Left lung (tissue), 10 donors: ENCODE measurements around the gene LSM6. TPM values are rescaled to one million over a fixed set of nuclear protein-coding genes. Genes with fewer than 3 reads are reported as not detected.

ENCODE experiments used
- ATAC-seq: fragments of 200-7000 bp; cut with Tn5 transposase; one replicate; pipeline ENCODE4 v1.9.1; 2020; ENCODE audit warnings: moderate library complexity
- DNase-seq, 4 donors: peaks; one replicate each; pipeline ENCODE4 v3.0.0-alpha.2; 2013 to 2020
- H3K27ac ChIP-seq, 2 donors: fragments of 200-600 bp; sonication (generic) in 1 of 2; one replicate each; pipeline versions ENCODE4 v1.5.0 to v1.8.0; 2020 to 2021
- H3K27me3 ChIP-seq, 2 donors: fragments of 200-600 bp; sonication (generic) in 1 of 2; one replicate each; pipeline versions ENCODE4 v1.5.0 to v1.8.0; 2020 to 2021
- H3K36me3 ChIP-seq, 2 donors: fragments of 200-600 bp; sonication (generic) in 1 of 2; one replicate each; pipeline versions ENCODE4 v1.5.0 to v1.8.0; 2020 to 2021
- H3K4me1 ChIP-seq, 2 donors: fragments of 200-600 bp; one replicate each; pipeline ENCODE4 v1.8.0; 2021
- H3K4me3 ChIP-seq, 2 donors: fragments of 200-600 bp; sonication (generic) in 1 of 2; one replicate each; pipeline versions ENCODE4 v1.5.0 to v1.8.0; 2020 to 2021; ENCODE audit warnings: mild to moderate bottlenecking in 1 of 2
- H3K9me3 ChIP-seq, 2 donors: fragments of 200-600 bp; sonication (generic) in 1 of 2; one replicate each; pipeline versions ENCODE4 v1.5.0 to v1.8.0; 2020 to 2021
- CTCF ChIP-seq, 2 donors: fragments of 200-600 bp; sonication (generic) in 1 of 2; IDR thresholded peaks; one replicate each; pipeline versions ENCODE4 v1.5.0 to v1.8.0; 2021; ENCODE audit warnings: antibody characterized with exemption in 2 of 2
- intact Hi-C, 2 donors: fragments of 100-400 bp; cut with DNase I; formaldehyde crosslinking; loops; one replicate each; pipeline versions ENCODE4 v1.11.2 to v1.14.2; 2022
- polyA plus RNA-seq, 6 donors: library from polyadenylated mRNA; unstranded; fragments of 120-200 nt; gene quantifications; one replicate each; pipeline ENCODE4 v1.2.1, GENCODE V29; 2013; ENCODE audit not compliant: insufficient read length in 6 of 6
- total RNA-seq, 2 donors: library from RNA; stranded (reverse); fragmentation: NEBNext Ultra II Directional; extraction: Animal tissue kit (Norgen Biotek cat#: 25700); gene quantifications; one replicate each; pipeline ENCODE4 v1.2.1, GENCODE V29; 2021
- donor health status: DM: no; HTN: yes; CAD: no.
- donor health status: DM: no; HTN: no; CAD: no.

The LSM6 gene
- total and polyA plus RNA-seq, 8 donors: 21.8 to 68.4 (median 62.2) TPM

DNA sequence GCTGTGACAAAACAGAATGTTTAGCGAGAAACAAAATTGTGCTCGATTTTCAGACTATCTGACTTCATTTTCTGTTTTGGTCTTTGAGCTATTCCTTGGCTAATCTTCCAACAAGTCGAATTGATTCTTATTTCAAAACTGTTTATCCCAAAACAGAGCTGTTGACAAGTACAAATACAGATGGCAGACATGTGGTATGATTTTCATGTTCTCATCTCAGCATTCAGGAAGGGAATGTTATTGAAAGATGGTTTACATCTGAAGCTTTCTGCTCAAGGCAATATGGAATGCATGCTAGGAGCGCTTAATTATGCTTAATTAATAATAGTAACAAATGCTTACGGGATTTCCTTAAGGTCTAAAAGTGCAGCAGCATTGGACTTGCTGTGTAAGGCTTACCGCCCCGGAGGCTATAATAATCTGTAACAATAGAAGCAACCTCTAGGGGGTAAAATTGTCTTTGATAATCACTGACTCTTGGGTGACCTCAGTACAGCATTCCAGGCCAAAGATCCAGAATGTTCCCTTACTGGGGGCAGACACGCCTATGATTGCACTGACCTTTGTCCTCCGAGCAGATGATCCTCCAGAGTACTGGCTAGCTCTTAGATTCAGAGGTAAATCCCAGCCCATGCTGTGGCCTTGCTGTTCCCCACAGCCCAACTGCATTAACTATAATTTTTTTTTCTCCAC, 16.4 kb downstream of the LSM6 start:
- no peaks in the 10 kb centered on the region for H3K27me3 ChIP-seq
- H3K4me3 ChIP-seq: no peak overlapping the region
- H3K36me3 ChIP-seq: peaks cover 0 to 48% of the 10 kb centered on the region in 2 donors
- DNase-seq (peak in 2 of 4 donors; percentile 26 to 34), ATAC-seq (peak; percentile 33)
- intact Hi-C loops: no loop called here
- no peak for TF ChIP-seq CTCF (IDR thresholded peaks at IDR 0.05)
- H3K9me3 ChIP-seq: no peaks in the 10 kb centered on the region
- H3K27ac ChIP-seq: peak overlapping the region; percentile 19 to 21
- peaks cover 0 to 4% of the 10 kb centered on the region in 2 donors for H3K4me1 ChIP-seq

GRCh38 chr4:146193628-146194027, 18.1 kb downstream of the LSM6 start:
- Histone ChIP-seq H3K9me3 (no peaks in the 10 kb centered on the region), H3K27ac (no peak overlapping the region), H3K36me3 (peaks cover 0 to 30% of the 10 kb centered on the region in 2 donors), H3K27me3 (no peaks in the 10 kb centered on the region), H3K4me3 (no peak overlapping the region), H3K4me1 (peaks cover 0 to 4% of the 10 kb centered on the region in 2 donors)
- ATAC-seq: no peak
- no peak for DNase-seq
- no peak for TF ChIP-seq CTCF (IDR thresholded peaks at IDR 0.05)
- intact Hi-C loops: no loop called here

- TF ChIP-seq CTCF (IDR thresholded peaks at IDR 0.05): no peak
- no peak for ATAC-seq
- Histone ChIP-seq H3K27me3 (no peaks in the 10 kb centered on the region), H3K4me3 (no peak overlapping the region), H3K36me3 (peaks cover 0 to 25% of the 10 kb centered on the region in 2 donors), H3K4me1 (peaks cover 0 to 4% of the 10 kb centered on the region in 2 donors), H3K9me3 (no peaks in the 10 kb centered on the region), H3K27ac (no peak overlapping the region)
- DNase-seq: no peak
- intact Hi-C loops: no loop called here
These were observed 18.7 kb downstream of the LSM6 start for GRCh38 chr4:146194212-146194611.

DNA sequence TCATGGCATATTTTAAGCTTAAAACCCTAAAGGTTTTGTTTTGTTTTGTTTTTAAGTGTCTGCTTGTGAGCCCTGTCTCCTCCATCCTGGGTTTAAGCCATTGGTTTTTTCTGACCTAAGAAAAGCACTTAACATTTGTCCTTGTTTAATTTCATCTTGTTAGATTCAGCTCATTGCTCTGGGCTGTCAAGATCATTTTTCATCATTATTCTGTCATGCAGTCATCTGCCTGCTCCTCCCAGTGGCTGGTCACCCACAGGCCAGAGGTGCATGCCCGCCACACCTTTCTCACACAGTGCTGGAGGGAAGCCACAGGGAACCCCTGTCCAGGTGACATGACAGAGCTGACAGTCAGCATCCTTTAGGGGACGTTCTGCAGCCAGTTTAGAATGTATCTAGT, 27.1 kb downstream of the LSM6 start:
- ATAC-seq (no peak), DNase-seq (no peak)
- Histone ChIP-seq H3K27ac (no peak overlapping the region), H3K4me1 (no peaks in the 10 kb centered on the region), H3K27me3 (no peaks in the 10 kb centered on the region), H3K4me3 (no peak overlapping the region), H3K9me3 (no peaks in the 10 kb centered on the region), H3K36me3 (no peaks in the 10 kb centered on the region)
- no peak for TF ChIP-seq CTCF (IDR thresholded peaks at IDR 0.05)
- intact Hi-C loops: no loop called here

DNA sequence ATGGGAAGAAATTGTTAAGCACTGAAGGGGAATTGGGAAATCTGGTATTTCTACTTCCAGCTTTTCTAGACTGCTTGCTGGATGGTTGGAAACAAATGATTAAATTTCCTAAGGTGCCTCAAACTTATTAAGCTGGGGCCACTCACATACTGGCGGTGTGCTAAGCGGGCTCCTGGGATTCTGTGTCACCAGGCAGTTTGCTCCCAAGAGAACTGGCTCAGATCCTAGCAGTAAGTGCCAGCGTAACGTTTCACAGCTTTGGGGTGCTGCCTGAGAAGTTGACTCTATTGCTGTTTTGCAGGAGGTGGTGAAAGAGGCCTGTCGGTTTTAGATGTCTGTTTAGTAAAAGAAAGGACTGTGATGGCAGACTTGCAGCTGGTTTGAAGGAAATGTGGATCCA, 31.9 kb downstream of the LSM6 start:
- Histone ChIP-seq H3K9me3 (no peaks in the 10 kb centered on the region), H3K4me3 (no peak overlapping the region), H3K4me1 (no peaks in the 10 kb centered on the region), H3K27ac (no peak overlapping the region), H3K27me3 (no peaks in the 10 kb centered on the region), H3K36me3 (no peaks in the 10 kb centered on the region)
- DNase-seq (no peak), ATAC-seq (no peak)
- intact Hi-C loops: no loop called here
- no peak for TF ChIP-seq CTCF (IDR thresholded peaks at IDR 0.05)
